Adrenal gland (tissue), 12 donors: ENCODE results near the gene RCAN1. TPM values are rescaled to one million over a fixed set of nuclear protein-coding genes. Genes with fewer than 3 reads are reported as not detected.
A peak's percentile ranks its signal among the peaks of the same experiment; 100 is the strongest.

Experiments used
- DNase-seq, 7 donors: peaks; one replicate each; pipeline ENCODE4 v3.0.0-alpha.2; 2019 to 2020
- H3K27ac ChIP-seq, 5 donors: fragments of 200-600 bp; sonication (generic) in 4 of 5; 1 replicate in 3 of 5; 2 replicates in 2 of 5; pipeline versions ENCODE4 v1.5.1 to v1.8.0; 2016 to 2020; ENCODE audit warnings: mild to moderate bottlenecking in 1 of 5
- H3K27me3 ChIP-seq: fragments of 200-600 bp; 2 replicates; pipeline ENCODE4 v1.8.0; 2021
- H3K36me3 ChIP-seq, 2 donors: fragments of 200-600 bp; replicated peaks in 1 of 2; 1 replicate in 1 of 2; 2 replicates in 1 of 2; pipeline versions ENCODE4 v1.5.1 to v1.8.0; 2018 to 2022
- H3K4me1 ChIP-seq, 2 donors: fragments of 200-600 bp; replicated peaks in 1 of 2; 1 replicate in 1 of 2; 2 replicates in 1 of 2; pipeline versions ENCODE4 v1.5.1 to v1.8.0; 2018 to 2021
- H3K4me3 ChIP-seq, 4 donors: fragments of 200-600 bp; sonication (generic) in 3 of 4; one replicate each; pipeline ENCODE4 v1.5.1; 2016 to 2018
- H3K9me3 ChIP-seq, 3 donors: fragments of 200-600 bp; sonication (generic) in 1 of 3; replicated peaks in 1 of 3; 1 replicate in 2 of 3; 2 replicates in 1 of 3; pipeline versions ENCODE4 v1.5.1 to v1.8.0; 2016 to 2021
- POLR2A ChIP-seq, 2 donors: fragments of 450-650 bp; IDR thresholded peaks; one replicate each; pipeline ENCODE4 v1.6.1; 2017; ENCODE audit warnings: antibody characterized with exemption in 2 of 2, mild to moderate bottlenecking in 2 of 2, moderate library complexity in 1 of 2
- WGBS, 4 donors: extraction: QIAGEN DNeasy Blood & Tissue Kit in 2 of 4; methylation state at CpG; one replicate each; pipeline versions ENCODE4 v1.1.5 to v1.1.7; 2013 to 2017; 5-methylcytosine and 5-hydroxymethylcytosine counted together
- intact Hi-C, 2 donors: fragments of 100-400 bp; cut with DNase I; formaldehyde crosslinking; loops; one replicate each; pipeline versions ENCODE4 v1.14.1 to v1.15.0; 2022 to 2023
- polyA plus RNA-seq, 3 donors: library from polyadenylated mRNA; stranded (reverse); fragments of 200-250 nt in 2 of 3; fragments of 350-450 nt in 1 of 3; fragmentation: Illumina TruSeq in 1 of 3; extraction: RNeasy Lipid Tissue Mini Kit (QIAGEN cat#74804) in 1 of 3; gene quantifications; one replicate each; pipeline ENCODE4 v1.2.3, GENCODE V29; 2013 to 2014
- total RNA-seq, 9 donors: library from RNA; depleted of rRNA in 4 of 9; stranded (reverse); fragments of >200 nt in 4 of 9; fragments of 120-200 nt in 1 of 9; fragmentation: NEBNext Ultra II Directional in 1 of 9; extraction: Animal tissue kit (Norgen Biotek cat#: 25700) in 1 of 9; gene quantifications; one replicate each; pipeline versions ENCODE4 v1.1.0 to v1.2.4, GENCODE V29; 2013 to 2023
- TF ChIP-seq, protein P1 (sequence below), 6 experiments: fragments of 450-650 bp in 4 of 6; fragments of 200-600 bp in 2 of 6; sonication (generic) in 1 of 6; IDR thresholded peaks; 1 replicate in 5 of 6; 2 replicates in 1 of 6; pipeline versions ENCODE4 v1.5.1 to v1.8.0; 2016 to 2021; ENCODE audit warnings: antibody characterized with exemption in 6 of 6, mild to moderate bottlenecking in 2 of 6, moderate library complexity in 1 of 6
- donor health status: healthy with polysubstance abuse.
- donor health status: Bipolar disorder and iron deficiency.
- donor health status: DM: yes; HTN: yes; CAD: no.
- donor health status: DM: no; HTN: no; CAD: no.
- donor health status: DM: no; HTN: no; CAD: no.
- donor health status: DM: yes; HTN: yes; CAD: no.

The RCAN1 gene
- total and polyA plus RNA-seq, 12 donors = 11.5 to 74.4 (median 23.4) TPM

GRCh38 chr21:34517491-34518245 lies 97.2 kb downstream of the RCAN1 start:
- Histone ChIP-seq H3K27me3 (no peaks in the 10 kb centered on the region), H3K9me3 (no peaks in the 10 kb centered on the region), H3K4me3 (no peak overlapping the region), H3K4me1 (peaks cover 0 to 15% of the 10 kb centered on the region in 2 donors), H3K27ac (no peak overlapping the region), H3K36me3 (peaks cover 0 to 18% of the 10 kb centered on the region in 2 donors)
- TF ChIP-seq POLR2A (IDR thresholded peaks at IDR 0.05) = no peak
- TF ChIP-seq, protein P1, sequence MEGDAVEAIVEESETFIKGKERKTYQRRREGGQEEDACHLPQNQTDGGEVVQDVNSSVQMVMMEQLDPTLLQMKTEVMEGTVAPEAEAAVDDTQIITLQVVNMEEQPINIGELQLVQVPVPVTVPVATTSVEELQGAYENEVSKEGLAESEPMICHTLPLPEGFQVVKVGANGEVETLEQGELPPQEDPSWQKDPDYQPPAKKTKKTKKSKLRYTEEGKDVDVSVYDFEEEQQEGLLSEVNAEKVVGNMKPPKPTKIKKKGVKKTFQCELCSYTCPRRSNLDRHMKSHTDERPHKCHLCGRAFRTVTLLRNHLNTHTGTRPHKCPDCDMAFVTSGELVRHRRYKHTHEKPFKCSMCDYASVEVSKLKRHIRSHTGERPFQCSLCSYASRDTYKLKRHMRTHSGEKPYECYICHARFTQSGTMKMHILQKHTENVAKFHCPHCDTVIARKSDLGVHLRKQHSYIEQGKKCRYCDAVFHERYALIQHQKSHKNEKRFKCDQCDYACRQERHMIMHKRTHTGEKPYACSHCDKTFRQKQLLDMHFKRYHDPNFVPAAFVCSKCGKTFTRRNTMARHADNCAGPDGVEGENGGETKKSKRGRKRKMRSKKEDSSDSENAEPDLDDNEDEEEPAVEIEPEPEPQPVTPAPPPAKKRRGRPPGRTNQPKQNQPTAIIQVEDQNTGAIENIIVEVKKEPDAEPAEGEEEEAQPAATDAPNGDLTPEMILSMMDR (IDR thresholded peaks at IDR 0.05) = peak in 2 of 6 experiments; percentile 7 to 25
- no peak for DNase-seq
- intact Hi-C loops = no loop called here
- WGBS, 4 donors = 84 to 88% (median 86%) methylated on average over 22 of the region's 22 CpGs

DNA sequence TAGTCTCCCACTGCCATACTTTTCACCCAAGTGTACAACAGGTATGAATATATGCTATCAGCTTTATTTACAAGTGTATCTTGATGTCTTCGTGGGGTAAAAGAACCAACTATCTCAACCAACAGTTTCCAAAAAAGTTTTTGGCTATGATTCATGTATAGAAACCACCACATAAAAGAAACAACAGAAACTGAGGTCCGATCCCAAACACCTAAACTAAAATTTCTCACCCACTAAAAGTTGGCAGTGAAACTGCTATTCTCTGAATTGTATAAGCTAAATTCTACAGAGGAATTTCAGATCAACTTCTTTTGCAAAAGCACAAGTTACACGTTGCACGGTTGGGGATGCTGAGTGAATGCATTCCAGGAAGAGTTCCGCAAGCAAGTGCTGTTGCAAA lies 97.9 kb downstream of the RCAN1 start:
- WGBS, 4 donors = 86 to 90% (median 88%) methylated on average over 5 of the region's 5 CpGs
- Histone ChIP-seq H3K36me3 (peaks cover 0 to 17% of the 10 kb centered on the region in 2 donors), H3K4me1 (peaks cover 0 to 11% of the 10 kb centered on the region in 2 donors), H3K27ac (no peak overlapping the region), H3K4me3 (no peak overlapping the region), H3K9me3 (no peaks in the 10 kb centered on the region), H3K27me3 (no peaks in the 10 kb centered on the region)
- TF ChIP-seq POLR2A (IDR thresholded peaks at IDR 0.05) = no peak
- TF ChIP-seq, protein P1 (IDR thresholded peaks at IDR 0.05) = no peak
- DNase-seq = no peak
- intact Hi-C loops = no loop called here

- TF ChIP-seq POLR2A (IDR thresholded peaks at IDR 0.05) = no peak
- TF ChIP-seq, protein P1 (IDR thresholded peaks at IDR 0.05) = no peak
Observed at GRCh38 chr21:34514576-34515115, 100.3 kb downstream of the RCAN1 start.

DNA sequence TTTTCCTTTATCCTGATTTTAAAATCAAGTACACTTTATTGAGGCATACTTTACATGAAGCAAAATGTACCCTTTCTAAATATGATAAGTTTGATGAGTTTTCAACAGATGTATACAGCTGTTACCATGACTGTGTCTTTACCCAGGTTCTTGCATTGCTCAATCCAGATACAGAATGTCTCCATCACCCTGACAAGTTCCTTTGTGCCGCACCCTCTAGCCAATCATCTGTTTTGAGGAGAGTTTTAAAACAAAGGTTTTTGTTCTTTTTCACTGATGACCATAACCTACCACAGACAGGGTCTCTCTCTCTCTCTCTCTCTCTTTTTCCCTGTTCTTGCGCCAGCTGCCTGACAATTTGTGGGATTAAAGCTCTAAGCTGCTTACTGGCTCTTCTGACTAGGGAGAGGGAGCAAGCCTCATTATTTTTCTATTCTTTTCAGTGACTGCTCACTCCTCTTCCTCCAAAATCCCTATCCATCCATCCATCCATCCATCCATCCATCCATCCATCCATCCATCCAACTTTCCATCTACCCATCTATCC lies 101.7 kb downstream of the RCAN1 start:
- H3K4me3 ChIP-seq = no peak overlapping the region
- no peaks in the 10 kb centered on the region for H3K36me3 ChIP-seq
- DNase-seq = no peak
- H3K4me1 ChIP-seq = peaks cover 0 to 5% of the 10 kb centered on the region in 2 donors
- H3K27me3 ChIP-seq = no peaks in the 10 kb centered on the region
- 73 to 94% (median 91%) methylated on average over 2 of the region's 2 CpGs for WGBS, 4 donors
- no peaks in the 10 kb centered on the region for H3K9me3 ChIP-seq
- TF ChIP-seq, protein P1 (IDR thresholded peaks at IDR 0.05) = no peak
- TF ChIP-seq POLR2A (IDR thresholded peaks at IDR 0.05) = no peak
- H3K27ac ChIP-seq = no peak overlapping the region
- intact Hi-C loops = no loop called here

More at GRCh38 chr21:34514576-34515115, 100.3 kb downstream of the RCAN1 start:
- WGBS, 4 donors = 89 to 95% (median 93%) methylated on average over 10 of the region's 10 CpGs
- no peak for DNase-seq
- no peaks in the 10 kb centered on the region for H3K27me3 ChIP-seq
- peaks cover 0 to 5% of the 10 kb centered on the region in 2 donors for H3K4me1 ChIP-seq
- no peaks in the 10 kb centered on the region for H3K9me3 ChIP-seq
- intact Hi-C loops = no loop called here
- peaks cover 0 to 3% of the 10 kb centered on the region in 2 donors for H3K36me3 ChIP-seq
- H3K4me3 ChIP-seq = no peak overlapping the region
- no peak overlapping the region for H3K27ac ChIP-seq
